Subcutaneous abdominal adipose tissue (tissue), 5 donors: Measurements from ENCODE around the gene AREG.
A peak's percentile ranks its signal among the peaks of the same experiment; 100 is the strongest.

Experiments used
- H3K27ac ChIP-seq: one replicate; pipeline ENCODE4 v1.7.0; 2013; ENCODE audit warnings: low read depth, mild to moderate bottlenecking, inconsistent platforms, low read length, moderate library complexity
- H3K27me3 ChIP-seq, 5 donors: one replicate each; pipeline ENCODE4 v1.7.0; 2013; ENCODE audit warnings: low read length in 5 of 5, inconsistent platforms in 1 of 5; ENCODE audit not compliant: control insufficient read depth in 5 of 5, insufficient read depth in 4 of 5
- H3K36me3 ChIP-seq, 5 donors: one replicate each; pipeline ENCODE4 v1.7.0; 2013; ENCODE audit warnings: low read length in 5 of 5; ENCODE audit not compliant: control insufficient read depth in 5 of 5, insufficient read depth in 5 of 5
- H3K4me1 ChIP-seq, 5 donors: one replicate each; pipeline ENCODE4 v1.7.0; 2013; ENCODE audit warnings: low read length in 5 of 5, mild to moderate bottlenecking in 3 of 5, moderate library complexity in 1 of 5; ENCODE audit not compliant: control insufficient read depth in 5 of 5, insufficient read depth in 5 of 5
- H3K4me3 ChIP-seq, 5 donors: one replicate each; pipeline ENCODE4 v1.7.0; 2013; ENCODE audit warnings: low read length in 5 of 5, low read depth in 1 of 5
- H3K9ac ChIP-seq, 5 donors: one replicate each; pipeline ENCODE4 v1.7.0; 2013; ENCODE audit warnings: low read length in 5 of 5, mild to moderate bottlenecking in 4 of 5, moderate library complexity in 3 of 5
- H3K9me3 ChIP-seq, 5 donors: one replicate each; pipeline ENCODE4 v1.7.0; 2013; ENCODE audit warnings: low read length in 5 of 5; ENCODE audit not compliant: control insufficient read depth in 5 of 5
- donor health status: healthy.
- donor health status: healthy.
- donor health status: healthy.
- donor health status: healthy.
- donor health status: healthy.

AREG gene

GRCh38 chr4:74412225-74412624, 32.7 kb upstream of the AREG start:
- H3K9me3 ChIP-seq = no peaks in the 10 kb centered on the region
- no peaks in the 10 kb centered on the region for H3K36me3 ChIP-seq
- no peak overlapping the region for H3K9ac ChIP-seq
- H3K27me3 ChIP-seq = no peaks in the 10 kb centered on the region
- no peak overlapping the region for H3K27ac ChIP-seq
- H3K4me1 ChIP-seq = peaks cover 0 to 15% (median 7%) of the 10 kb centered on the region in 5 donors
- H3K4me3 ChIP-seq = no peak overlapping the region

GRCh38 chr4:74413265-74413664, 31.7 kb upstream of the AREG start:
- Histone ChIP-seq H3K9ac (no peak overlapping the region), H3K27ac (no peak overlapping the region), H3K9me3 (no peaks in the 10 kb centered on the region), H3K27me3 (no peaks in the 10 kb centered on the region), H3K4me3 (no peak overlapping the region), H3K4me1 (peaks cover 0 to 20% (median 9%) of the 10 kb centered on the region in 5 donors), H3K36me3 (no peaks in the 10 kb centered on the region)

GRCh38 chr4:74414149-74414809, 30.7 kb upstream of the AREG start:
- Histone ChIP-seq H3K9ac (no peak overlapping the region), H3K4me1 (peaks cover 0 to 30% (median 9%) of the 10 kb centered on the region in 5 donors), H3K4me3 (no peak overlapping the region), H3K27me3 (no peaks in the 10 kb centered on the region), H3K27ac (no peak overlapping the region), H3K36me3 (no peaks in the 10 kb centered on the region), H3K9me3 (no peaks in the 10 kb centered on the region)

GRCh38 chr4:74415602-74416300, 29.2 kb upstream of the AREG start:
- Histone ChIP-seq H3K27me3 (no peaks in the 10 kb centered on the region), H3K9ac (no peak overlapping the region), H3K9me3 (no peaks in the 10 kb centered on the region), H3K27ac (no peak overlapping the region), H3K36me3 (no peaks in the 10 kb centered on the region), H3K4me1 (peaks cover 0 to 30% (median 9%) of the 10 kb centered on the region in 5 donors), H3K4me3 (no peak overlapping the region)

- H3K9ac ChIP-seq = no peak overlapping the region
- no peaks in the 10 kb centered on the region for H3K27me3 ChIP-seq
- H3K36me3 ChIP-seq = no peaks in the 10 kb centered on the region
- peaks cover 0 to 28% (median 9%) of the 10 kb centered on the region in 5 donors for H3K4me1 ChIP-seq
- peak overlapping the region; percentile 20 for H3K27ac ChIP-seq
- H3K9me3 ChIP-seq = no peaks in the 10 kb centered on the region
- no peak overlapping the region for H3K4me3 ChIP-seq
Measured at GRCh38 chr4:74418063-74418670, 26.8 kb upstream of the AREG start.

GRCh38 chr4:74420863-74421262, 24.1 kb upstream of the AREG start:
- H3K4me3 ChIP-seq = no peak overlapping the region
- H3K4me1 ChIP-seq = peaks cover 0 to 27% (median 6%) of the 10 kb centered on the region in 5 donors
- no peak overlapping the region for H3K27ac ChIP-seq
- no peak overlapping the region for H3K9ac ChIP-seq
- no peaks in the 10 kb centered on the region for H3K9me3 ChIP-seq
- H3K36me3 ChIP-seq = no peaks in the 10 kb centered on the region
- H3K27me3 ChIP-seq = no peaks in the 10 kb centered on the region

GRCh38 chr4:74423104-74423503, 21.8 kb upstream of the AREG start:
- Histone ChIP-seq H3K4me1 (peaks cover 0 to 18% (median 5%) of the 10 kb centered on the region in 5 donors), H3K27ac (no peak overlapping the region), H3K4me3 (no peak overlapping the region), H3K9ac (no peak overlapping the region), H3K9me3 (no peaks in the 10 kb centered on the region), H3K36me3 (no peaks in the 10 kb centered on the region), H3K27me3 (no peaks in the 10 kb centered on the region)

GRCh38 chr4:74424111-74424510, 20.8 kb upstream of the AREG start:
- H3K9ac ChIP-seq = no peak overlapping the region
- no peak overlapping the region for H3K4me3 ChIP-seq
- no peaks in the 10 kb centered on the region for H3K9me3 ChIP-seq
- H3K27me3 ChIP-seq = no peaks in the 10 kb centered on the region
- H3K27ac ChIP-seq = no peak overlapping the region
- H3K4me1 ChIP-seq = peaks cover 0 to 9% (median 0%) of the 10 kb centered on the region in 5 donors
- no peaks in the 10 kb centered on the region for H3K36me3 ChIP-seq

- H3K27ac ChIP-seq = no peak overlapping the region
- no peak overlapping the region for H3K9ac ChIP-seq
- no peaks in the 10 kb centered on the region for H3K9me3 ChIP-seq
- no peaks in the 10 kb centered on the region for H3K36me3 ChIP-seq
- H3K4me3 ChIP-seq = no peak overlapping the region
- H3K27me3 ChIP-seq = no peaks in the 10 kb centered on the region
- peaks cover 0 to 7% (median 0%) of the 10 kb centered on the region in 5 donors for H3K4me1 ChIP-seq
Measured at GRCh38 chr4:74426101-74426500, 18.8 kb upstream of the AREG start.

- no peaks in the 10 kb centered on the region for H3K27me3 ChIP-seq
- no peak overlapping the region for H3K4me3 ChIP-seq
- H3K27ac ChIP-seq = no peak overlapping the region
- H3K9ac ChIP-seq = no peak overlapping the region
- no peaks in the 10 kb centered on the region for H3K36me3 ChIP-seq
- no peaks in the 10 kb centered on the region for H3K9me3 ChIP-seq
- H3K4me1 ChIP-seq = peaks cover 0 to 12% (median 0%) of the 10 kb centered on the region in 5 donors
Measured at GRCh38 chr4:74428276-74428675, 16.7 kb upstream of the AREG start.
